Natural killer cell (primary cell): ENCODE results near the gene SRP9. TPM values are rescaled to one million over a fixed set of nuclear protein-coding genes. Genes with fewer than 3 reads are reported as not detected.

ENCODE experiments used
- ATAC-seq, 3 donors: fragments of 150-1000 bp in 2 of 3; fragments of 200-7000 bp in 1 of 3; cut with Tn5 transposase; 1 replicate in 1 of 3; 2 replicates in 2 of 3; pipeline ENCODE4 v1.10.0; 2021; ENCODE audit warnings: mild to moderate bottlenecking in 2 of 3, moderate library complexity in 2 of 3
- DNase-seq, 2 donors: peaks; one replicate each; pipeline versions ENCODE4 v3.0.0 to v3.0.0-alpha.2; 2013 to 2021; ENCODE audit warnings: mixed read lengths in 1 of 2
- H3K27ac ChIP-seq: one replicate; pipeline ENCODE4 v1.5.1; 2013; ENCODE audit warnings: mild to moderate bottlenecking, low read length
- H3K27me3 ChIP-seq: one replicate; pipeline ENCODE4 v1.6.1; 2013; ENCODE audit warnings: low read length; ENCODE audit not compliant: control insufficient read depth, insufficient read depth
- H3K36me3 ChIP-seq: one replicate; pipeline ENCODE4 v1.6.1; 2013; ENCODE audit warnings: low read length; ENCODE audit not compliant: control insufficient read depth, insufficient read depth
- H3K4me1 ChIP-seq: one replicate; pipeline ENCODE4 v1.6.1; 2013; ENCODE audit warnings: low read length; ENCODE audit not compliant: control insufficient read depth, insufficient read depth
- H3K4me3 ChIP-seq: one replicate; pipeline ENCODE4 v1.5.1; 2013; ENCODE audit warnings: low read length
- H3K9me3 ChIP-seq: one replicate; pipeline ENCODE4 v1.6.1; 2013; ENCODE audit warnings: low read length; ENCODE audit not compliant: control insufficient read depth, insufficient read depth
- H3K27ac Mint-ChIP-seq, 2 donors: one replicate each; pipeline ENCODE4 v1.8.0; 2022; ENCODE audit warnings: mild to moderate bottlenecking in 2 of 2, mixed read lengths in 2 of 2, moderate library complexity in 1 of 2
- H3K27me3 Mint-ChIP-seq, 2 donors: one replicate each; pipeline ENCODE4 v1.8.0; 2022; ENCODE audit warnings: low read depth in 2 of 2, mixed read lengths in 2 of 2
- H3K36me3 Mint-ChIP-seq: one replicate; pipeline ENCODE4 v1.8.0; 2022; ENCODE audit warnings: mixed read lengths
- H3K4me1 Mint-ChIP-seq, 2 donors: one replicate each; pipeline ENCODE4 v1.8.0; 2022; ENCODE audit warnings: mixed read lengths in 2 of 2
- H3K4me3 Mint-ChIP-seq: one replicate; pipeline ENCODE4 v1.8.0; 2022; ENCODE audit warnings: mild to moderate bottlenecking, moderate library complexity, mixed read lengths
- H3K9me3 Mint-ChIP-seq, 2 donors: one replicate each; pipeline ENCODE4 v1.8.0; 2022; ENCODE audit warnings: mixed read lengths in 2 of 2
- CTCF ChIP-seq: fragments of 200-600 bp; IDR thresholded peaks from one replicate; pipeline ENCODE4 v1.8.0; 2022; ENCODE audit warnings: antibody characterized with exemption
- WGBS: methylation state at CpG from one replicate; pipeline ENCODE4 v1.1.7; 2013; ENCODE audit warnings: missing lambda C conversion rate; ENCODE audit not compliant: insufficient coverage; 5-methylcytosine and 5-hydroxymethylcytosine counted together
- intact Hi-C: fragments of 100-400 bp; cut with micrococcal nuclease; formaldehyde crosslinking; loops from one replicate; pipeline ENCODE4 v1.14.2; 2022
- total RNA-seq, 4 donors: library from RNA; stranded (reverse); fragments of 120-200 nt in 1 of 4; gene quantifications; one replicate each; pipeline versions ENCODE4 v1.2.3 to v1.2.4, GENCODE V29; 2013 to 2022

Gene SRP9
- total RNA-seq = 100 to 1,000 TPM in 1 of 3 donors, 10 to 100 TPM in 2; 83.1 to 116 (median 93.0) TPM
- 194 TPM for total RNA-seq (2013)

- peak; percentile 85 for TF ChIP-seq CTCF
- intact Hi-C loops = loop anchor here (5.0 kb wide), 6 partner anchors 75 to 300 kb away; partner anchors contain the start of genes H3-3A and PYCR2
- Histone ChIP-seq H3K4me1 (peaks cover 22% of the 10 kb centered on the region), H3K4me3 (peak within 1 kb of the TSS; percentile 63), H3K27me3 (no peaks in the 10 kb centered on the region), H3K9me3 (no peaks in the 10 kb centered on the region), H3K27ac (peak within 1 kb of the TSS; percentile 90), H3K36me3 (peaks cover 5% of the 10 kb centered on the region)
- Mint-ChIP-seq H3K27ac (no peak within 1 kb of the TSS), H3K9me3 (no peaks in the 10 kb centered on the region), H3K4me3 (no peak within 1 kb of the TSS), H3K4me1 (peaks cover 21 to 23% of the 10 kb centered on the region in 2 donors), H3K36me3 (no peaks in the 10 kb centered on the region), H3K27me3 (no peaks in the 10 kb centered on the region)
- WGBS = under 1% methylated on average over 46 of the region's 46 CpGs
- ATAC-seq (peak; percentile 95 to 100 (median 97)), DNase-seq (peak; percentile 98 to 100)
Measured at GRCh38 chr1:225777583-225778336, at the start of gene SRP9. SRP9 (plus strand) TSS chr1:225777826; CDS start chr1:225777941, 115 bp downstream.

- DNase-seq = no peak
- no peaks in the 10 kb centered on the region for H3K27me3 Mint-ChIP-seq
- H3K4me3 ChIP-seq = no peak overlapping the region
- no peak overlapping the region for H3K4me3 Mint-ChIP-seq
- H3K4me1 Mint-ChIP-seq = no peaks in the 10 kb centered on the region
- no peaks in the 10 kb centered on the region for H3K27me3 ChIP-seq
- no peak for ATAC-seq
- no peak overlapping the region for H3K27ac ChIP-seq
- H3K4me1 ChIP-seq = no peaks in the 10 kb centered on the region
- no peak overlapping the region for H3K27ac Mint-ChIP-seq
- H3K9me3 ChIP-seq = no peaks in the 10 kb centered on the region
- intact Hi-C loops = no loop called here
- H3K36me3 ChIP-seq = no peaks in the 10 kb centered on the region
- no peak for TF ChIP-seq CTCF
- no peaks in the 10 kb centered on the region for H3K9me3 Mint-ChIP-seq
- no peaks in the 10 kb centered on the region for H3K36me3 Mint-ChIP-seq
Measured at GRCh38 chr1:225731491-225731890, 46.1 kb upstream of the SRP9 start.

GRCh38 chr1:225733254-225733653 is 44.4 kb upstream of the SRP9 start:
- no peak overlapping the region for H3K4me3 Mint-ChIP-seq
- H3K4me3 ChIP-seq = no peak overlapping the region
- TF ChIP-seq CTCF = no peak
- H3K27ac ChIP-seq = no peak overlapping the region
- 96% methylated on average over 3 of the region's 4 CpGs for WGBS
- ATAC-seq (no peak), DNase-seq (no peak)
- intact Hi-C loops = no loop called here
- no peaks in the 10 kb centered on the region for H3K27me3 ChIP-seq
- no peaks in the 10 kb centered on the region for H3K9me3 ChIP-seq
- H3K27ac Mint-ChIP-seq = no peak overlapping the region
- H3K27me3 Mint-ChIP-seq = no peaks in the 10 kb centered on the region
- H3K36me3 ChIP-seq = no peaks in the 10 kb centered on the region
- H3K9me3 Mint-ChIP-seq = no peaks in the 10 kb centered on the region
- no peaks in the 10 kb centered on the region for H3K36me3 Mint-ChIP-seq
- no peaks in the 10 kb centered on the region for H3K4me1 ChIP-seq
- H3K4me1 Mint-ChIP-seq = no peaks in the 10 kb centered on the region
